Measurements from ENCODE around the gene UMPS. TPM values are rescaled to one million over a fixed set of nuclear protein-coding genes. Genes with fewer than 3 reads are reported as not detected.

UMPS gene
- polyA plus RNA-seq, 6 donors from 2014 or later, result 10.9 to 28.7 (median 23.9) TPM

DNA sequence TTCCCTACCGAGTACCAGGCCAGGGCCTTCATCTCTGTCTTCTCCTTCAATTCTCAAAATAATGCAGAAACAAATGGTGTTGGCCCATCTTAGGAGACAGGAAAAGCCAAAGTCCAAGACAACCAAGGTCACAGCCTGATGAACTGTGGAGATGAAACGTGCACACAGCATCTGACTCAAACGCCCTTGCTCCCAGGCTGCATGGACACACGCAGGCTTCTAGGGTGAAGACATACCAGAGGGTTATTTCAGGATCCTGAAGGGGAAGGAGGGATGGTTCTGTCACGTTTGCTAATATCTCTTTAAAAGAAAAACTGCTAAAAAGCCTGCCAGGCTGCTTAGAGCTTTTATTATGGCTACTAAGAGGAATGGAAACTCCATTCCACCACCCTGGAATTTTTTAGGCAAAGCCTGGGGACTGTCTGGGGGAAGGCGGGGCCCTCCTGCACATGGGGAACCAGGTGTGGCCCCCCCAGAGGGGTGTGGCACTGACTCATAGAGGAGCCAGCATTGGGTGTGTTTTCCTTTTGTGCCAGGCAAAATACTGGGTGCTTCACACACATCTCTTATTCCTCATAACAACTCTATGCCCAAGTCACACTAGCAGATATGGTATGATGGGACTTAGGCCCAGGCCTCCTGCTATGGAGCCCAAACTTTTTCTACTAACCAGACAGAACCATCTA, 62.9 kb downstream of the UMPS start:
- Mint-ChIP-seq H3K4me1 (no peaks in the 10 kb centered on the region), H3K36me3 (no peaks in the 10 kb centered on the region), H3K9me3 (no peaks in the 10 kb centered on the region), H3K4me3 (no peak overlapping the region), H3K27me3 (peaks cover 5 to 22% (median 6%) of the 10 kb centered on the region in 3 donors), H3K27ac (no peak overlapping the region)
- DNase-seq, result no peak
- ATAC-seq (ENCODE audit: low read depth in 2 of 2), result no peak

DNA sequence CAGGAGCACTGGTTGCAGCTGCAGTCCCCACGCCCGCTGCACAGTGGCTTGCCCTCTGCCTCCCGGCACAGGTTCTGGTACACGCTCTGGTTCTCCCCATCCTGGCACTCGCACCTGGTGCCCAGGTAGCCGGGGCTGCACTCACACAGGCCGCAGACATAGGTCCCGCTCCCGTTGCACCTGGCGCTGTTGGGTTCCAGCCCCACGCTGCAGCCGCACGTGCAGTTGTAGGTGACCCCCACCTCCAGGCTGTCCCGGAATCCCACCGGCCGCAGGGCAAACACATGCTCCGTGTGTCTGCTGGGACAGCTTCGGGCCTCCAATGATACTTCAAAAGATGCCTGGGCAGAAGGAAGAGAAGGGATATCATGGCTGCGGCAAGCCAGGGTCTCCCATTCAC, 66.2 kb downstream of the UMPS start:
- no peak for ATAC-seq (ENCODE audit: low read depth in 2 of 2)

DNA sequence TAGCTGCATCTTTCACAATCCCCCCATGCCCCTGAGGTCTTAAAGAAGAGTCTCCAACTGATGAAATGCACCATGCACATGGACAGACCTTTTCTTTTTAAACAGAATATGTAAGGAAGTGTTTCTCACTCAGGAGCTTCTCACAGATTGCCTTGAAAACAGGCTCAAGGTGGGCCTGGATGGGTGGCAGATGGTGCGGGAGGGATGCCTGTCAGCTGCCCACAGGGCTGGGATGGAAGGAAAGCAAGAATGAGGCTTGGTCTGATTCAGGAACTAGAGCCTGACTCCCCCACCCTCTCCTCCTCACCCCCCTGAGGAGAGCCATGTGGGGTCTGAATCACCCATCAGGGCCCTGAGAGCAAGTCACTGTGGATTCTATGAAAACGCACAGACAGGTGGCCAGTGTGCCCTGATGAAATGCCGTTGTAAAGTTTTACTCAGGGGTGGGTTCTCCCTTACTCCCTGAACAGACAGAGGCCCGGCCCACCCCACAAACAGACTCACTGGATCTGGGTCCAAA, 67.2 kb downstream of the UMPS start:
- Mint-ChIP-seq H3K27ac (no peak overlapping the region), H3K36me3 (no peaks in the 10 kb centered on the region), H3K4me3 (no peak overlapping the region), H3K9me3 (no peaks in the 10 kb centered on the region), H3K4me1 (no peaks in the 10 kb centered on the region), H3K27me3 (peaks cover 11 to 20% (median 16%) of the 10 kb centered on the region in 3 donors)
- DNase-seq, result no peak
- ATAC-seq (ENCODE audit: low read depth in 2 of 2), result no peak

More for the DNA sequence above, 66.2 kb downstream of the UMPS start:
- no peaks in the 10 kb centered on the region for H3K36me3 Mint-ChIP-seq
- no peak overlapping the region for H3K27ac Mint-ChIP-seq
- H3K4me3 Mint-ChIP-seq, result no peak overlapping the region
- H3K9me3 Mint-ChIP-seq, result no peaks in the 10 kb centered on the region
- H3K27me3 Mint-ChIP-seq, result peaks cover 5 to 29% (median 9%) of the 10 kb centered on the region in 3 donors
- H3K4me1 Mint-ChIP-seq, result no peaks in the 10 kb centered on the region
- DNase-seq, result no peak

Other genes with a start within 250 kb of the UMPS start
- gene ITGB5, start 156.9 kb downstream of the UMPS start, polyA plus RNA-seq (ENCODE audit: low read depth in 6 of 6), result 1 to 10 TPM in 2 of 6 donors, under 1 TPM in 2, not detected in 2; 0.22 to 2.0 (median 1.1) TPM
- not detected for gene MUC13, start 204.3 kb downstream of the UMPS start, polyA plus RNA-seq (ENCODE audit: low read depth in 6 of 6)

All from naive B cell (primary cell).